ENCODE measurements around the gene ACOXL. TPM values are rescaled to one million over a fixed set of nuclear protein-coding genes. Genes with fewer than 3 reads are reported as not detected.

The ACOXL gene
- total and polyA plus RNA-seq, 8 donors = 4.7 to 30.3 (median 8.3) TPM

DNA sequence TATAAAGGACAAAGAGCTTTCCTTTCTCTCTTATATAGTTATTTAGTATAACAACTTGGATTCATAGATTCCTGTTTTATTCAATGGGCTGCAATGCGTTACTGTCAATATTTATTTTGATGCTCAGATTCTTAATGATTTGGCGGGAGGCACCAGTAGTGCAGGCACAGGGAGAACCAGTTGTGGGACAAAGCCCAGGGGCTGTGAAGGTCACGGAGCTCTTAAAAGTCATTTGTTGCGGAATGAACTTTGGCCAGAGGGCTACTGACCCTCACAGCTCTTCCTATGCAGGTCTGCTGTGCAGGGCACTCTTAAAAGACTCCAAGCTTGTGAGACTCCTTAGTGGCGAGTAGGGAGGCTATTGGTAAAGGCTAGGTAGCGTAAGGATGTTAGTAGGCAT is 422.4 kb downstream of the ACOXL start:
- ATAC-seq (no peak), DNase-seq (no peak)
- no peaks in the 10 kb centered on the region for H3K9me3 ChIP-seq
- H3K27me3 ChIP-seq = no peaks in the 10 kb centered on the region
- no peaks in the 10 kb centered on the region for H3K4me1 ChIP-seq
- intact Hi-C loops (cut with DNase I) = no loop called here
- peaks cover 0 to 67% of the 10 kb centered on the region in 2 donors for H3K36me3 ChIP-seq
- TF ChIP-seq CTCF (IDR thresholded peaks at IDR 0.05) = no peak
- no peak overlapping the region for H3K4me3 ChIP-seq
- H3K27ac ChIP-seq = no peak overlapping the region

- DNase-seq (no peak), ATAC-seq (no peak)
- Histone ChIP-seq H3K4me1 (no peaks in the 10 kb centered on the region), H3K9me3 (no peaks in the 10 kb centered on the region), H3K27me3 (no peaks in the 10 kb centered on the region), H3K36me3 (peaks cover 0 to 59% of the 10 kb centered on the region in 2 donors), H3K27ac (no peak overlapping the region), H3K4me3 (no peak overlapping the region)
- no peak for TF ChIP-seq CTCF (IDR thresholded peaks at IDR 0.05)
- intact Hi-C loops (cut with DNase I) = no loop called here
These were observed 423.2 kb downstream of the ACOXL start for GRCh38 chr2:111155610-111156009.

DNA sequence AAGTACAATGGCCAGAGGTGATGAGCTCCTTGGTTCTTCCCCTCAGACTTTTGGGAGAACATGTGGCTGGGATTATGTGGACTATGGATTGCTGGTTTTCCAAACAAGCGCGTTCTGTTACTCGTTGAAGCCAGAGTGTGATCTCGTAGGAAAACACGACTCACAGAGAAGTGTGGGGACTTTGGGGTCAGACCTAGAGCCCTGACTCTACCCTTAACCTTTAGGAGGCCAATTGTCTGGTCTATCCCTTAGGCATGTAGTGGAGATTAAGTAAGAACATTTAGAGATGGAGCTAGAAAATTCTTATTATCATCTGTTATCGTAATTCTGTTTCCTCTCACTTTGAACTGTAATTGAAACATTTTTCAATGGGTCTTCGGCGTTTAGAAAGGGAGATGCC is 424.2 kb downstream of the ACOXL start:
- peaks cover 0 to 55% of the 10 kb centered on the region in 2 donors for H3K36me3 ChIP-seq
- no peaks in the 10 kb centered on the region for H3K4me1 ChIP-seq
- TF ChIP-seq CTCF (IDR thresholded peaks at IDR 0.05) = no peak
- no peak for ATAC-seq
- DNase-seq = no peak
- H3K27me3 ChIP-seq = no peaks in the 10 kb centered on the region
- H3K27ac ChIP-seq = no peak overlapping the region
- H3K9me3 ChIP-seq = no peaks in the 10 kb centered on the region
- no peak overlapping the region for H3K4me3 ChIP-seq
- intact Hi-C loops (cut with DNase I) = no loop called here

- ATAC-seq (no peak), DNase-seq (no peak)
- Histone ChIP-seq H3K4me1 (no peaks in the 10 kb centered on the region), H3K27me3 (no peaks in the 10 kb centered on the region), H3K4me3 (no peak overlapping the region), H3K9me3 (no peaks in the 10 kb centered on the region), H3K27ac (no peak overlapping the region), H3K36me3 (peaks cover 0 to 54% of the 10 kb centered on the region in 2 donors)
- TF ChIP-seq CTCF (IDR thresholded peaks at IDR 0.05) = no peak
- intact Hi-C loops (cut with DNase I) = no loop called here
These were observed 424.8 kb downstream of the ACOXL start for GRCh38 chr2:111157071-111157661.

DNA sequence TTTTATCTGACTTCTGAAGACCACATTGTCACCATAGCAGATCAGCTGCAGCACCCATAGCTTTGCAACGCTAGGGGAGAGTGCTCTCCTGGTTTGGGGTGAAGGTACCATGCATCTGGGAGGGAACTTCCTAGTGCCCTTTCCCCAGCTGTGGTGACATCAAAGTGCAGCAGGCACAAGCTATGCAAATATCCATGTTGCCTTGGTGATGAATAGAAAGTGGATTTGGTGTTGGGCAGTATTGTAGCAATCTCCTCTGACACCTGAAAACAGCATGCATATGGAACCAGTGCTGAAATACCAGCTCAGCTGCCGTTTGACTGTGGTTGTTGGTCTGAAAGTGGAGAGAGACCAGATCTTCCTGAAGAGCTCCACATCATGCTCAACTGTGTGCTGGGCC is 425.4 kb downstream of the ACOXL start:
- Histone ChIP-seq H3K27me3 (no peaks in the 10 kb centered on the region), H3K4me3 (no peak overlapping the region), H3K27ac (no peak overlapping the region), H3K36me3 (peaks cover 0 to 49% of the 10 kb centered on the region in 2 donors), H3K4me1 (peaks cover 0 to 5% of the 10 kb centered on the region in 2 donors), H3K9me3 (no peaks in the 10 kb centered on the region)
- ATAC-seq = no peak
- no peak for TF ChIP-seq CTCF (IDR thresholded peaks at IDR 0.05)
- intact Hi-C loops (cut with DNase I) = no loop called here
- DNase-seq = no peak

All from left lung (tissue), 10 donors.